NB4 (cell line): ENCODE results near the gene ATPAF2.

Experiments used
- DNase-seq: peaks from one replicate; pipeline ENCODE4 v3.0.0; 2010; ENCODE audit warnings: low read depth
- H3K4me3 ChIP-seq: one replicate; pipeline ENCODE4 v1.5.1; 2011; ENCODE audit warnings: mild to moderate bottlenecking, low read depth, low read length, moderate library complexity
- CTCF ChIP-seq: IDR thresholded peaks from one replicate; pipeline ENCODE4 v1.5.1; 2012; ENCODE audit warnings: low read depth, low read length
- MYC ChIP-seq: IDR thresholded peaks from 2 replicates; pipeline ENCODE4 v1.6.1; 2011; ENCODE audit warnings: low read depth, low read length
- POLR2A ChIP-seq: IDR thresholded peaks from 2 replicates; pipeline ENCODE4 v1.6.1; 2011; ENCODE audit warnings: mild to moderate bottlenecking; ENCODE audit not compliant: insufficient read length; ENCODE audit errors: extremely low read depth
- TF ChIP-seq, protein P1 (sequence below): IDR thresholded peaks from 2 replicates; pipeline ENCODE4 v1.6.1; 2011; ENCODE audit warnings: low read depth, low read length

Gene ATPAF2

DNA sequence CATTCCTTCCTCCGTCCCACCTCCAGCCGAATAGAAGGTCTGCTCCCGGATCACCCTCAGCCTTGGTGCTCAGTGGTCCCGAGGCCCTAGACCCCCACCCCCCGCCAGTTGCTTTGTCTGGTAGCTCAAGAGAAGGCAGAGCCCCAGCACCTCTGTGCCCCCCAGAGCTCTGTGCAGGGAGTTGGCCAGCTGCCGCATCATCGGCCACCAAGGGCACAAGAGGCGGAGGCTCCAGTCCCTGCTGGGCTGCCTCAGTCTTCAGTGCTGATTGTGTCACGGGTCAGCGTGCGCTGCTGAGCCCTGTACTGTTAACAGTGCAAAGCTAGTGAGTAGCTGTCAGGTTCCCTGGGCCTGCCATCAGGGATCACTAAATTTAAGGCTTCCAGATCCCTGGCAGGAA is 26.6 kb upstream of the ATPAF2 start:
- no peak overlapping the region for H3K4me3 ChIP-seq
- TF ChIP-seq CTCF: no peak
- TF ChIP-seq, protein P1, sequence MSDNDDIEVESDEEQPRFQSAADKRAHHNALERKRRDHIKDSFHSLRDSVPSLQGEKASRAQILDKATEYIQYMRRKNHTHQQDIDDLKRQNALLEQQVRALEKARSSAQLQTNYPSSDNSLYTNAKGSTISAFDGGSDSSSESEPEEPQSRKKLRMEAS: no peak
- no peak for TF ChIP-seq POLR2A
- no peak for TF ChIP-seq MYC
- no peak for DNase-seq

- H3K4me3 ChIP-seq: no peak overlapping the region
- no peak for TF ChIP-seq CTCF
- no peak for TF ChIP-seq POLR2A
- TF ChIP-seq, protein P1: no peak
- TF ChIP-seq MYC: no peak
- DNase-seq: peak; percentile 53
These were observed 25.1 kb upstream of the ATPAF2 start for GRCh38 chr17:18064053-18064452.

DNA sequence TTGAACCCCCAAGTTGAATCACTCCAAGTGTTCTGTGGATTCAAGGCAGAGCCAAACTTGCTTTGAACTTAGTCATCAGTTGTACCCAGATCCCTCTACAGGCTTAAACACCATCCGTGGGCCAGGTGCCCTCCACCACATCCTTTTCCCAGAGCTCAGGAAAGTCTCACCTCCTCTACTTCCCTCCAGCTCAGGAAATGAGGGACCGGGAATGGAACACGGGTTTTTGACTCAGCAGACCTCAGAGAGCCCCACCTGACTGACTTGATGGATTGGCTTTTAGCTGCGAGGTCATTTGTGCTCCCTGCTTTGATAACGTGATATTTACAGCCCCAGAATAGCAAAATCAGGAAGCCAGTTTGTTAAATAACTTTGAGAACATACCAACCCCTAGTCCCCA is 20.3 kb upstream of the ATPAF2 start:
- H3K4me3 ChIP-seq: no peak overlapping the region
- no peak for DNase-seq
- TF ChIP-seq, protein P1: no peak
- no peak for TF ChIP-seq MYC
- TF ChIP-seq CTCF: no peak
- no peak for TF ChIP-seq POLR2A

- TF ChIP-seq CTCF (no peak), MYC (no peak), POLR2A (no peak)
- TF ChIP-seq, protein P1: no peak
- no peak for DNase-seq
- no peak overlapping the region for H3K4me3 ChIP-seq
These were observed 17.2 kb upstream of the ATPAF2 start for GRCh38 chr17:18056214-18056613.

GRCh38 chr17:18055597-18055996 is 16.6 kb upstream of the ATPAF2 start:
- H3K4me3 ChIP-seq: no peak overlapping the region
- TF ChIP-seq, protein P1: no peak
- no peak for DNase-seq

DNA sequence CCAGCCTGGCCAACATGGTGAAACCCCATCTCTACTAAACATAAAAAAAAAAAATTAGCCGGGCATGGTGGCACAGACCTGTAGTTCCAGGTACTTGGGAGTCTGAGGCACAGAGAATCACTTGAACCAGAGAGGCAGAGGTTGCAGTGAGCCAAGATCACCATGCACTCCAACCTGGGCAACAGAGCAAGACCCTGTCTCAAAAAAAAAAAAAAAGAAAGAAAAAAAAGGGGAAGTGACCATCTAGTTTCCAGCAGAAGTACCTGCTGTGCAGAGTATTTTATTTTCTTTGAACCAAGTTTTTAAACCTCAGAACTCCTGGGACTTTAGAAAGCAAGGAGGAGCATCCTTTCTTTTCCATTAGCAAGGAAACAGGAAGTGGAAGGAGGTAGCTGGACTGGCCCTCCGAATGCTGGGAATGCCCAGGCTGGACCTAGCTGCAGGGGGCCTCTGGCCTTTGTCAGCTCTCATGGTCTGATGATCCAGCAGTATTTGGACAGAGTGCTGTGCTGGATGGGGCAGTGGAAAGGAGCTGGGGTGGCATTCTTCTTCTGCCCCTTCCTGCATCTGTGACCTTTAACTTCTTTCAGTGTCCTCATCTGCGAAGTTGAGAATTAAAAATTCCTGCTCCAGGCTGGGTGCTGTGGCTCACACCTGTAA is 6.9 kb upstream of the ATPAF2 start:
- no peak for DNase-seq
- no peak overlapping the region for H3K4me3 ChIP-seq
- no peak for TF ChIP-seq POLR2A
- TF ChIP-seq CTCF: no peak
- TF ChIP-seq, protein P1: no peak
- no peak for TF ChIP-seq MYC
